ENCODE data around the gene PDE1C. TPM values are rescaled to one million over a fixed set of nuclear protein-coding genes. Genes with fewer than 3 reads are reported as not detected.

The PDE1C gene
- total and polyA plus RNA-seq, 2 of the 4 experiments (the other 2 are of a cell fraction): 14.2 to 61.5 TPM

- intact Hi-C loops (cut with micrococcal nuclease) (loop anchor here (10.0 kb wide), 1 partner anchor 248 kb away; no protein-coding TSS in a partner anchor), dilution Hi-C loops (cut with HindIII; ENCODE audit: low sequenced_read_pairs, unreplicated experiment) (no loop called here), in situ Hi-C loops (cut with MboI; ENCODE audit: low sequenced_read_pairs) (no loop called here)
- Histone ChIP-seq H3K4me1 (ENCODE audit: control insufficient read depth, insufficient read depth, low read length) (peaks cover 9% of the 10 kb centered on the region; the same call in 1 of the 2 replicates), H3K4me3 (ENCODE audit: insufficient read depth, low read depth, low read length) (no peak overlapping the region), H2AFZ (replicated peaks; ENCODE audit: low read length, poor library complexity) (no peak overlapping the region), H3K27ac (ENCODE audit: insufficient read depth, low read length) (no peak overlapping the region), H3K79me1 (ENCODE audit: low read depth in 1 of 2, low read length in 2 of 2) (peaks cover 0 to 5% of the 10 kb centered on the region in 2 experiments; a peak in 1 of 4 replicates), H3K9me1 (ENCODE audit: insufficient read depth, low read length) (peaks cover 6% of the 10 kb centered on the region; the same call in 1 of the 2 replicates), H3K14ac (replicated peaks; ENCODE audit: low read depth, low read length) (no peak overlapping the region), H3K4me2 (ENCODE audit: low read depth, low read length) (peak overlapping the region; percentile 37; the same call in 1 of the 2 replicates), H3K36me3 (ENCODE audit: control insufficient read depth, insufficient read depth, low read length) (peaks cover 13% of the 10 kb centered on the region), H3K56ac (ENCODE audit: extremely low read depth, insufficient read depth, low read length) (no peak overlapping the region), H2BK15ac (ENCODE audit: low read depth, low read length) (no peak overlapping the region; the same call in 2 of the 3 replicates), H4K91ac (ENCODE audit: insufficient read depth, low read depth, low read length) (no peak overlapping the region), H3K4ac (ENCODE audit: low read depth, low read length) (peak overlapping the region; percentile 29; the same call in 1 of the 2 replicates), H3K27me3 (ENCODE audit: control insufficient read depth, insufficient read depth, low read length) (no peaks in the 10 kb centered on the region), H4K8ac (ENCODE audit: low read depth in 2 of 2, low read length in 2 of 2) (no peak overlapping the region), H2BK120ac (ENCODE audit: low read depth, low read length) (no peak overlapping the region), H3K23ac (ENCODE audit: low read depth, low read length) (no peak overlapping the region; the same call in 1 of the 2 replicates), H2AK9ac (replicated peaks; ENCODE audit: low read depth, low read length, poor library complexity) (no peak overlapping the region), H2BK5ac (ENCODE audit: low read depth, low read length, poor library complexity, severe bottlenecking) (peak overlapping the region; percentile 82), H4K20me1 (ENCODE audit: insufficient read depth, low read length) (no peaks in the 10 kb centered on the region), H2AK5ac (ENCODE audit: low read depth, low read length) (no peak overlapping the region), H3K9me3 (ENCODE audit: control insufficient read depth, insufficient read depth, low read length) (no peaks in the 10 kb centered on the region), H2BK20ac (ENCODE audit: low read depth, low read length) (no peak overlapping the region; the same call in 1 of the 2 replicates), H3K18ac (ENCODE audit: low read depth, low read length) (peak overlapping the region; percentile 75; the same call in 1 of the 2 replicates), H3K9ac (ENCODE audit: low read depth, low read length) (no peak overlapping the region), H4K5ac (ENCODE audit: low read depth, low read length) (peak overlapping the region; percentile 53; the same call in 1 of the 2 replicates)
- CTCF ChIA-PET: no interaction called here
- POLR2A ChIA-PET (ENCODE audit: unreplicated experiment): no interaction called here
- no TSS peak for BruUV-seq (replicated peaks)
- no CpG with 5 or more reads among the region's 5 CpGs for WGBS, 2 experiments (ENCODE audit: extremely low coverage in 2 of 2, insufficient read length in 1 of 2)
- DNase-seq (peak; percentile 49), ATAC-seq (ENCODE audit: low read depth) (peak; percentile 37; the same call in 1 of the 2 replicates)
- TF ChIP-seq SMC3 (IDR thresholded peaks at IDR 0.05; ENCODE audit: low read depth, low read length) (no peak), FOS (IDR thresholded peaks at IDR 0.05; ENCODE audit: low read depth, low read length) (no peak)
These were observed 253.4 kb downstream of the PDE1C start for GRCh38 chr7:31816810-31817209.

Data from IMR-90 (cell line).